Breast epithelium (tissue), 4 donors: ENCODE results near the gene PRR33. TPM values are rescaled to one million over a fixed set of nuclear protein-coding genes. Genes with fewer than 3 reads are reported as not detected.

Experiments
- DNase-seq, 2 donors: peaks; one replicate each; pipeline ENCODE4 v3.0.0-alpha.2; 2019; ENCODE audit warnings: low spot score in 2 of 2
- H3K27ac ChIP-seq, 2 donors: fragments of 200-600 bp; sonication (generic) in 1 of 2; one replicate each; pipeline ENCODE4 v1.5.1; 2016 to 2019; ENCODE audit warnings: mild to moderate bottlenecking in 1 of 2
- H3K27me3 ChIP-seq, 2 donors: fragments of 200-600 bp; sonication (generic) in 1 of 2; one replicate each; pipeline versions ENCODE4 v1.5.1 to v1.6.0; 2017 to 2019; ENCODE audit warnings: control low read depth in 1 of 2, mild to moderate bottlenecking in 1 of 2
- H3K36me3 ChIP-seq: fragments of 200-600 bp; one replicate; pipeline ENCODE4 v1.5.1; 2019
- H3K4me1 ChIP-seq, 2 donors: fragments of 200-600 bp; sonication (generic); one replicate each; pipeline ENCODE4 v1.5.1; 2016 to 2019; ENCODE audit warnings: control low read depth in 1 of 2
- H3K4me3 ChIP-seq, 3 donors: fragments of 200-600 bp; sonication (generic); 1 replicate in 2 of 3; 2 replicates in 1 of 3; pipeline ENCODE4 v1.5.1; 2016 to 2019; ENCODE audit warnings: mild to moderate bottlenecking in 3 of 3, moderate library complexity in 2 of 3
- H3K9me3 ChIP-seq, 2 donors: fragments of 200-600 bp; sonication (generic) in 1 of 2; one replicate each; pipeline ENCODE4 v1.5.1; 2016 to 2019; ENCODE audit warnings: control low read depth in 1 of 2
- POLR2A ChIP-seq: fragments of 450-650 bp; IDR thresholded peaks from one replicate; pipeline ENCODE4 v1.6.1; 2016; ENCODE audit warnings: antibody characterized with exemption, mild to moderate bottlenecking, moderate library complexity
- POLR2AphosphoS5 ChIP-seq, 3 donors: sonication (generic); formaldehyde crosslinking; IDR thresholded peaks; one replicate each; pipeline ENCODE4 v1.6.1; 2017; ENCODE audit warnings: antibody characterized with exemption in 3 of 3
- intact Hi-C: fragments of 100-400 bp; cut with DNase I; formaldehyde crosslinking; loops from one replicate; pipeline ENCODE4 v1.15.1; 2023; ENCODE audit warnings: low total_unique reads
- total RNA-seq, 3 donors: library from RNA; depleted of rRNA; stranded (reverse); fragments of >200 nt; gene quantifications; one replicate each; pipeline ENCODE4 v1.1.0, GENCODE V29; 2016
- TF ChIP-seq, protein P1 (sequence below), 3 donors: fragments of 450-650 bp; IDR thresholded peaks; one replicate each; pipeline ENCODE4 v1.5.1; 2016 to 2017; ENCODE audit warnings: antibody characterized with exemption in 3 of 3, mild to moderate bottlenecking in 3 of 3, moderate library complexity in 3 of 3

The PRR33 gene
- total RNA-seq, 3 donors from 2014 or later: not detected

- Histone ChIP-seq H3K4me3 (no peak overlapping the region), H3K4me1 (peaks cover 9 to 17% of the 10 kb centered on the region in 2 donors), H3K36me3 (no peaks in the 10 kb centered on the region), H3K9me3 (no peaks in the 10 kb centered on the region), H3K27me3 (no peaks in the 10 kb centered on the region), H3K27ac (no peak overlapping the region)
- intact Hi-C loops: no loop called here
- no peak for TF ChIP-seq POLR2A
- TF ChIP-seq POLR2AphosphoS5 (IDR thresholded peaks at IDR 0.05): no peak
- TF ChIP-seq, protein P1, sequence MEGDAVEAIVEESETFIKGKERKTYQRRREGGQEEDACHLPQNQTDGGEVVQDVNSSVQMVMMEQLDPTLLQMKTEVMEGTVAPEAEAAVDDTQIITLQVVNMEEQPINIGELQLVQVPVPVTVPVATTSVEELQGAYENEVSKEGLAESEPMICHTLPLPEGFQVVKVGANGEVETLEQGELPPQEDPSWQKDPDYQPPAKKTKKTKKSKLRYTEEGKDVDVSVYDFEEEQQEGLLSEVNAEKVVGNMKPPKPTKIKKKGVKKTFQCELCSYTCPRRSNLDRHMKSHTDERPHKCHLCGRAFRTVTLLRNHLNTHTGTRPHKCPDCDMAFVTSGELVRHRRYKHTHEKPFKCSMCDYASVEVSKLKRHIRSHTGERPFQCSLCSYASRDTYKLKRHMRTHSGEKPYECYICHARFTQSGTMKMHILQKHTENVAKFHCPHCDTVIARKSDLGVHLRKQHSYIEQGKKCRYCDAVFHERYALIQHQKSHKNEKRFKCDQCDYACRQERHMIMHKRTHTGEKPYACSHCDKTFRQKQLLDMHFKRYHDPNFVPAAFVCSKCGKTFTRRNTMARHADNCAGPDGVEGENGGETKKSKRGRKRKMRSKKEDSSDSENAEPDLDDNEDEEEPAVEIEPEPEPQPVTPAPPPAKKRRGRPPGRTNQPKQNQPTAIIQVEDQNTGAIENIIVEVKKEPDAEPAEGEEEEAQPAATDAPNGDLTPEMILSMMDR (IDR thresholded peaks at IDR 0.05): no peak
- DNase-seq: no peak
These were observed 30.0 kb downstream of the PRR33 start for GRCh38 chr11:1861435-1862411.

- no peak for DNase-seq
- Histone ChIP-seq H3K27me3 (no peaks in the 10 kb centered on the region), H3K4me1 (peaks cover 9 to 17% of the 10 kb centered on the region in 2 donors)
These were observed 31.6 kb downstream of the PRR33 start for GRCh38 chr11:1860108-1860507.

DNA sequence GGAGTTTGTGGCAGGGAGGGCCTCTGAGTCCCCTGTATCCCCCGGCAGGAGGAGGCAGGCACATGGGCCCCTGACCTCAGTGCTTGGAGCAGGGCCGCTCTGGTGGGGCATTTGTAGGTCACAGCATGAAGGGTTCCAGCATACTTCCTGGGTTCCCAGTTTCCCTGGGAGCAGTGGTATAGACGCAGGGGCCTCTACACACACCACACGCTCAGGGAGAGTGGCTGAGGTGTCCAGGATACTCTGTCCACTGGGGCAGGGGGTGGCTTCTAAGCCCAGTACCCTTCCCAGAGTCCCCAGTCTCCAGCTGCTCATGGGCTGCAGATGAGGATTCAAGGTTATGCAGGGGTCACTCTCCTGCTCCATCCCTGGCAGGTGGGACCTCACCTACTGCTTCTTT lies 32.7 kb downstream of the PRR33 start:
- no peaks in the 10 kb centered on the region for H3K27me3 ChIP-seq
- TF ChIP-seq POLR2A (no peak), POLR2AphosphoS5 (IDR thresholded peaks at IDR 0.05) (no peak)
- TF ChIP-seq, protein P1 (IDR thresholded peaks at IDR 0.05): no peak
- H3K27ac ChIP-seq: no peak overlapping the region
- no peaks in the 10 kb centered on the region for H3K36me3 ChIP-seq
- peaks cover 0 to 8% of the 10 kb centered on the region in 2 donors for H3K4me1 ChIP-seq
- H3K4me3 ChIP-seq: no peak overlapping the region
- intact Hi-C loops: no loop called here
- DNase-seq: no peak
- no peaks in the 10 kb centered on the region for H3K9me3 ChIP-seq

More at GRCh38 chr11:1860108-1860507, 31.6 kb downstream of the PRR33 start:
- H3K27ac ChIP-seq: no peak overlapping the region
- intact Hi-C loops: loop anchor here (1.0 kb wide), 1 partner anchor 21 kb away; no protein-coding TSS in a partner anchor
- H3K36me3 ChIP-seq: no peaks in the 10 kb centered on the region
- no peak for TF ChIP-seq POLR2A
- TF ChIP-seq, protein P1 (IDR thresholded peaks at IDR 0.05): no peak
- no peak for TF ChIP-seq POLR2AphosphoS5 (IDR thresholded peaks at IDR 0.05)
- no peaks in the 10 kb centered on the region for H3K9me3 ChIP-seq
- H3K4me3 ChIP-seq: no peak overlapping the region

GRCh38 chr11:1858576-1858975 lies 33.1 kb downstream of the PRR33 start:
- Histone ChIP-seq H3K27ac (no peak overlapping the region), H3K4me3 (no peak overlapping the region), H3K36me3 (no peaks in the 10 kb centered on the region), H3K9me3 (no peaks in the 10 kb centered on the region), H3K4me1 (peaks cover 0 to 4% of the 10 kb centered on the region in 2 donors), H3K27me3 (no peaks in the 10 kb centered on the region)
- DNase-seq: no peak
- TF ChIP-seq, protein P1 (IDR thresholded peaks at IDR 0.05): no peak
- no peak for TF ChIP-seq POLR2A
- no peak for TF ChIP-seq POLR2AphosphoS5 (IDR thresholded peaks at IDR 0.05)
- intact Hi-C loops: no loop called here

GRCh38 chr11:1858154-1858553 lies 33.5 kb downstream of the PRR33 start:
- intact Hi-C loops: no loop called here
- no peaks in the 10 kb centered on the region for H3K27me3 ChIP-seq
- no peak overlapping the region for H3K27ac ChIP-seq
- no peak overlapping the region for H3K4me3 ChIP-seq
- H3K36me3 ChIP-seq: no peaks in the 10 kb centered on the region
- no peak for DNase-seq
- H3K4me1 ChIP-seq: no peaks in the 10 kb centered on the region
- TF ChIP-seq POLR2A (no peak), POLR2AphosphoS5 (IDR thresholded peaks at IDR 0.05) (no peak)
- TF ChIP-seq, protein P1 (IDR thresholded peaks at IDR 0.05): no peak
- no peaks in the 10 kb centered on the region for H3K9me3 ChIP-seq
